Measurements from ENCODE around the gene DCAF11. TPM values are rescaled to one million over a fixed set of nuclear protein-coding genes. Genes with fewer than 3 reads are reported as not detected.

DCAF11 gene
- total and polyA plus RNA-seq, 2 of the 13 experiments (the other 11 are each of a cell fraction or from before 2014, with no cell fraction given), result 150 to 257 TPM

- TF ChIP-seq ZBTB49 (CRISPR knock-in tag; IDR thresholded peaks at IDR 0.05; ENCODE audit: borderline replicate concordance), result no peak; the same call in 1 of the 2 replicates
- TF ChIP-seq NR2F2 (IDR thresholded peaks at IDR 0.05; ENCODE audit: borderline replicate concordance, low read depth), result no peak
- TF ChIP-seq SATB2 (CRISPR knock-in tag; IDR thresholded peaks at IDR 0.05), result no peak
- no peak for TF ChIP-seq ZNF337 (CRISPR knock-in tag; IDR thresholded peaks at IDR 0.05; ENCODE audit: borderline replicate concordance, low read depth)
- no peak for TF ChIP-seq ZBTB34 (CRISPR knock-in tag; IDR thresholded peaks at IDR 0.05)
- no peak for TF ChIP-seq FIP1L1 (IDR thresholded peaks at IDR 0.05; ENCODE audit: borderline replicate concordance, insufficient read depth, low read depth, low read length)
- TF ChIP-seq RFX3 (CRISPR knock-in tag; IDR thresholded peaks at IDR 0.05), result peak; percentile 30; the same call in 1 of the 2 replicates
- no peak for TF ChIP-seq E2F2 (CRISPR knock-in tag; IDR thresholded peaks at IDR 0.05; ENCODE audit: borderline replicate concordance)
- TF ChIP-seq ARHGAP35 (CRISPR knock-in tag; IDR thresholded peaks at IDR 0.05; ENCODE audit: borderline replicate concordance), result peak; percentile 94
- TF ChIP-seq, protein P1, sequence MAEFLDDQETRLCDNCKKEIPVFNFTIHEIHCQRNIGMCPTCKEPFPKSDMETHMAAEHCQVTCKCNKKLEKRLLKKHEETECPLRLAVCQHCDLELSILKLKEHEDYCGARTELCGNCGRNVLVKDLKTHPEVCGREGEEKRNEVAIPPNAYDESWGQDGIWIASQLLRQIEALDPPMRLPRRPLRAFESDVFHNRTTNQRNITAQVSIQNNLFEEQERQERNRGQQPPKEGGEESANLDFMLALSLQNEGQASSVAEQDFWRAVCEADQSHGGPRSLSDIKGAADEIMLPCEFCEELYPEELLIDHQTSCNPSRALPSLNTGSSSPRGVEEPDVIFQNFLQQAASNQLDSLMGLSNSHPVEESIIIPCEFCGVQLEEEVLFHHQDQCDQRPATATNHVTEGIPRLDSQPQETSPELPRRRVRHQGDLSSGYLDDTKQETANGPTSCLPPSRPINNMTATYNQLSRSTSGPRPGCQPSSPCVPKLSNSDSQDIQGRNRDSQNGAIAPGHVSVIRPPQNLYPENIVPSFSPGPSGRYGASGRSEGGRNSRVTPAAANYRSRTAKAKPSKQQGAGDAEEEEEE (CRISPR knock-in tag; IDR thresholded peaks at IDR 0.05; ENCODE audit: borderline replicate concordance), result 0 out of 2 replicates have a peak, but pooled peaks have one; percentile 80
- no peak for TF ChIP-seq KLF11 (CRISPR knock-in tag; IDR thresholded peaks at IDR 0.05)
- TF ChIP-seq ARID2 (CRISPR knock-in tag; IDR thresholded peaks at IDR 0.05; ENCODE audit: borderline replicate concordance), result 0 out of 2 replicates have a peak, but pooled peaks have one; percentile 83
- no peak for TF ChIP-seq SUZ12 (IDR thresholded peaks at IDR 0.05; ENCODE audit: low read depth, low read length)
- TF ChIP-seq, protein P2, sequence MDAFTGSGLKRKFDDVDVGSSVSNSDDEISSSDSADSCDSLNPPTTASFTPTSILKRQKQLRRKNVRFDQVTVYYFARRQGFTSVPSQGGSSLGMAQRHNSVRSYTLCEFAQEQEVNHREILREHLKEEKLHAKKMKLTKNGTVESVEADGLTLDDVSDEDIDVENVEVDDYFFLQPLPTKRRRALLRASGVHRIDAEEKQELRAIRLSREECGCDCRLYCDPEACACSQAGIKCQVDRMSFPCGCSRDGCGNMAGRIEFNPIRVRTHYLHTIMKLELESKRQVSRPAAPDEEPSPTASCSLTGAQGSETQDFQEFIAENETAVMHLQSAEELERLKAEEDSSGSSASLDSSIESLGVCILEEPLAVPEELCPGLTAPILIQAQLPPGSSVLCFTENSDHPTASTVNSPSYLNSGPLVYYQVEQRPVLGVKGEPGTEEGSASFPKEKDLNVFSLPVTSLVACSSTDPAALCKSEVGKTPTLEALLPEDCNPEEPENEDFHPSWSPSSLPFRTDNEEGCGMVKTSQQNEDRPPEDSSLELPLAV (CRISPR knock-in tag; conservative IDR thresholded peaks at IDR 0.05; ENCODE audit: low read depth), result no peak
- TF ChIP-seq ZNF317 (CRISPR knock-in tag; IDR thresholded peaks at IDR 0.05), result peak; percentile 93
- TF ChIP-seq, protein P3, sequence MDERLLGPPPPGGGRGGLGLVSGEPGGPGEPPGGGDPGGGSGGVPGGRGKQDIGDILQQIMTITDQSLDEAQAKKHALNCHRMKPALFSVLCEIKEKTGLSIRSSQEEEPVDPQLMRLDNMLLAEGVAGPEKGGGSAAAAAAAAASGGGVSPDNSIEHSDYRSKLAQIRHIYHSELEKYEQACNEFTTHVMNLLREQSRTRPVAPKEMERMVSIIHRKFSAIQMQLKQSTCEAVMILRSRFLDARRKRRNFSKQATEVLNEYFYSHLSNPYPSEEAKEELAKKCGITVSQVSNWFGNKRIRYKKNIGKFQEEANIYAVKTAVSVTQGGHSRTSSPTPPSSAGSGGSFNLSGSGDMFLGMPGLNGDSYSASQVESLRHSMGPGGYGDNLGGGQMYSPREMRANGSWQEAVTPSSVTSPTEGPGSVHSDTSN (CRISPR knock-in tag; IDR thresholded peaks at IDR 0.05), result 0 out of 2 replicates have a peak, but pooled peaks have one; percentile 2
- peak; percentile 55; the same call in 1 of the 2 replicates for TF ChIP-seq RFXAP (CRISPR knock-in tag; IDR thresholded peaks at IDR 0.05; ENCODE audit: borderline replicate concordance)
- TF ChIP-seq RARG (CRISPR knock-in tag; IDR thresholded peaks at IDR 0.05; ENCODE audit: low read depth), result peak; percentile 44; the same call in 1 of the 2 replicates
- no peak for TF ChIP-seq ZNF33B (CRISPR knock-in tag; IDR thresholded peaks at IDR 0.05)
These were observed 32.6 kb downstream of the DCAF11 start, which contains the start of gene RNF31 (continued) for GRCh38 chr14:24146978-24147760.
